Spinal cord (tissue), 10 donors: ENCODE measurements around the gene CDAN1. TPM values are rescaled to one million over a fixed set of nuclear protein-coding genes. Genes with fewer than 3 reads are reported as not detected.
A peak's percentile ranks its signal among the peaks of the same experiment; 100 is the strongest.
"Not testable (repeated sequence)": the region's sequence is repeated elsewhere in the genome, so short reads cannot be mapped to it uniquely, and the experiment has no call there.

Experiments
- DNase-seq, 6 donors: peaks; one replicate each; pipeline versions ENCODE4 v3.0.0 to v3.0.0-alpha.2; 2013 to 2015; ENCODE audit warnings: low spot score in 6 of 6, low read depth in 4 of 6
- H3K27ac ChIP-seq: one replicate; pipeline ENCODE4 v1.5.1; 2013; ENCODE audit warnings: low read depth, low read length, control low read depth
- H3K27me3 ChIP-seq: one replicate; pipeline ENCODE4 v1.6.1; 2013; ENCODE audit warnings: low read length; ENCODE audit not compliant: control insufficient read depth, insufficient read depth
- H3K36me3 ChIP-seq: one replicate; pipeline ENCODE4 v1.6.1; 2013; ENCODE audit warnings: low read length; ENCODE audit not compliant: control insufficient read depth, insufficient read depth
- H3K4me1 ChIP-seq: one replicate; pipeline ENCODE4 v1.6.1; 2013; ENCODE audit warnings: low read length; ENCODE audit not compliant: control insufficient read depth, insufficient read depth
- H3K4me3 ChIP-seq: one replicate; pipeline ENCODE4 v1.5.1; 2013; ENCODE audit warnings: low read depth, low read length, control low read depth
- H3K9me3 ChIP-seq: one replicate; pipeline ENCODE4 v1.6.1; 2013; ENCODE audit warnings: low read length; ENCODE audit not compliant: control insufficient read depth, insufficient read depth
- WGBS: methylation state at CpG from one replicate; pipeline ENCODE4 v1.1.5; 2013; ENCODE audit warnings: missing lambda C conversion rate; ENCODE audit not compliant: insufficient coverage; 5-methylcytosine and 5-hydroxymethylcytosine counted together
- polyA plus RNA-seq, 2 donors: library from polyadenylated mRNA; unstranded; fragments of 120-200 nt; gene quantifications; one replicate each; pipeline ENCODE4 v1.2.1, GENCODE V29; 2013; ENCODE audit not compliant: insufficient read length in 2 of 2
- total RNA-seq, 2 donors: library from RNA; depleted of rRNA in 1 of 2; stranded (reverse); fragments of 120-200 nt in 1 of 2; fragments of >200 nt in 1 of 2; gene quantifications; one replicate each; pipeline versions ENCODE4 v1.2.3 to v1.2.4, GENCODE V29; 2013 to 2014
- donor health status: healthy.

The CDAN1 gene
- total and polyA plus RNA-seq, 4 donors = 9.9 to 23.1 (median 17.5) TPM

DNA sequence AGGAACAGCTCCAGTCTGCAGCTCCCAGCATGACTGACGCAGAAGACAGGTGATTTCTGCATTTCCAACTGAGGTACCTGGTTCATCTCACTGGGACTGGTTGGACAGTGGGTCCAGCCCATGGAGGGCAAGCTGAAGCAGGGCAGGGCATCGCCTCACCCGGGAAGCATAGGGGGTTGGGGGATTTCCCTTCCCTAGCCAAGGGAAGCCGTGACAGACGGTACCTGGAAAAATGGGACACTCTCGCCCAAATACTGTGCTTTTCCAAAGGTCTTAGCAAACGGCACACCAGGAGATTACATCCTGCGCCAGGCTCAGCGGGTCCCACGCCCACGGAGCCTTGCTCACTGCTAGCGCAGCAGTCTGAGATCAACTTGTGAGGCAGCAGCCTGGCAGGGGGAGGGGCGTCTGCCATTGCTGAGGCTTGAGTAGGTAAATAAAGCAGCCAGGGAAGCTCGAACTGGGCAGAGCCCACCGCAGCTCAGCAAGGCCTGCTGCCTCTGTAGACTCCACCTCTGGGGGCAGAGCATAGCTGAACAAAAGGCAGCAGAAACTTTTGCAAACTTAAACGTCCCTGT lies 27.3 kb upstream of the CDAN1 start:
- H3K9me3 ChIP-seq, H3K36me3 ChIP-seq, H3K4me1 ChIP-seq, H3K27me3 ChIP-seq, DNase-seq, H3K4me3 ChIP-seq, H3K27ac ChIP-seq: not testable (repeated sequence)
- 74% methylated on average over 16 of the region's 16 CpGs for WGBS

DNA sequence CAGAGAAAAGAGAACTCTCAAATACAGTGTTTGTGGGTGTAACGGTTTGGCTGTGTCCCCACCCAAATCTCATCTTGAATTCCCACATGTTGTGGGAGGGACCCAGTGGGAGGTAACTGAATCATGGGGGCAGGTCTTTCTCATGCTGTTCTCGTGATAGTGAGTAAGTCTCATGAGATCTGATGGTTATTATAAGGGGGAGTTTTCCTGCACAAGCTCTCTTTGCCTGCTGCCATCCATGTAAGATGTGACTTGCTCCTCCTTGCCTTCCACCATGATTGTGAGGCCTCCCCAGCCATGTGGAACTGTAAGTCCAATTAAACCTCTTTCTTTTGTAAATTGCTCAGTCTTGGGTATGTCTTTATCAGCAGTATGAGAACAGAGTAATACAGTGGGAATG lies 24.9 kb upstream of the CDAN1 start:
- H3K27me3 ChIP-seq, H3K27ac ChIP-seq, H3K9me3 ChIP-seq, DNase-seq, H3K4me1 ChIP-seq, H3K36me3 ChIP-seq, H3K4me3 ChIP-seq: not testable (repeated sequence)
- WGBS = no CpG with 5 or more reads among the region's 2 CpGs

DNA sequence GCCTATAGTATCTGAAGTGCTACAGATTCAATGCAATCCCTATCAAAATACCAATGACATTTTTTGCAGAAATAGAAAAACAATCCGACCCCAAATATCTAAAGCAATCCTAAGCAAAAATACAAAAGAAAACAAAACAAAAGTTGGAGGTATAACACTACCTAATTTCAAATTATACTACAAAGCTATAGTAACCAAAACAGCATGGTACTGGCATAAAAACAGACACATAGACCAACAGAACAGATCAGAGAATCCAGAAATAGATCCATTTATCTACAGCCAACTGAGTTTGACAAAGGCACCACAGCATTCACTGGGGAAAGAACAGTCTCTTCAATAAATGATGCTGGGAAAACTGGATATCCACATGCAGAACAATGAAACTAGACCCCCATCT lies 23.8 kb upstream of the CDAN1 start:
- H3K4me1 ChIP-seq = no peaks in the 10 kb centered on the region

DNA sequence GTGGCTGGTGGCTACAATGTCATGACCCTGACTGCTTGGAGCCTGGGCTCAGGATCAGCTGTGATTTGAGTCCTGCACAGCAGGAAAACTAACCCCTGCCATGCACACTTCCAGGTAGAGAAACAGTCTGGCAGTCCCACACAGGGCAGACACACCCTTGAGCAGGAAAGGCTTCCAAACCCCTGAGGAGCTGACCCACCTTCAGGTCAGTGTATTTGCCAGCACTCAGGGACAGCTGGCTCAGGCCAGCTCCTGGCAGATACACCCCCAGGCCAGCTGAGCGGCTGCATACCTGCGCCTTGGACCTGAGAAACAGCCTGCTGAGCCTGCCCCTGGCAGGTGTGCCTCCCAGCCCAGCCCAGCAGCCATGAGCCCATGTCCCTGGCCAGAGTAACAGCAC lies 22.2 kb upstream of the CDAN1 start:
- WGBS = 93% methylated on average over 2 of the region's 2 CpGs
- DNase-seq = no peak
- Histone ChIP-seq H3K4me1 (no peaks in the 10 kb centered on the region), H3K36me3 (peaks cover 2% of the 10 kb centered on the region), H3K27me3 (no peaks in the 10 kb centered on the region), H3K27ac (no peak overlapping the region), H3K4me3 (no peak overlapping the region), H3K9me3 (peaks cover 9% of the 10 kb centered on the region)

More for the DNA sequence above, 23.8 kb upstream of the CDAN1 start:
- H3K36me3 ChIP-seq = peaks cover 2% of the 10 kb centered on the region
- H3K27ac ChIP-seq = no peak overlapping the region
- no peaks in the 10 kb centered on the region for H3K27me3 ChIP-seq
- no peak overlapping the region for H3K4me3 ChIP-seq
- no CpG with 5 or more reads among the region's 1 CpG for WGBS
- DNase-seq = no peak
- peaks cover 9% of the 10 kb centered on the region for H3K9me3 ChIP-seq

DNA sequence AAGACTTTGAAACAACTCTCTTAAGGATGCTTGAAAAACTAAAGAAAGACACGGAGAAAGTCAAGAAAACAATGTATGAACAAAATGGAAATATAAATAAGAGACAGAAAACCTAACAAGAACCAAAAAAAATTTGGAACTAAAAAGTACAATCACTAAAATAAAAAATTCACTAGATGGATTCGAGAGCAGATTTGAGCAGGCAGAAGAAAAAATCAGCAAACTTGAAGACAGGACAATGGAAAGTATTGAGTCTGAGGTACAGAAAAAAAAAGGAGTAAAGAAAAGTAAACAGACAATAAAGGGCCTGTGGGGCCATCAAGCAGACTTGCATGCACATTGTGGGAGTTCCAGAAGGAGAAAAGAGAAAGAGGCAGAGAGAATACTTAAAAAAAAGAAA lies 13.4 kb upstream of the CDAN1 start:
- Histone ChIP-seq H3K9me3 (no peaks in the 10 kb centered on the region), H3K27me3 (no peaks in the 10 kb centered on the region), H3K36me3 (peaks cover 22% of the 10 kb centered on the region), H3K4me3 (no peak overlapping the region), H3K27ac (no peak overlapping the region), H3K4me1 (no peaks in the 10 kb centered on the region)
- DNase-seq = no peak
- no CpG with 5 or more reads among the region's 2 CpGs for WGBS

DNA sequence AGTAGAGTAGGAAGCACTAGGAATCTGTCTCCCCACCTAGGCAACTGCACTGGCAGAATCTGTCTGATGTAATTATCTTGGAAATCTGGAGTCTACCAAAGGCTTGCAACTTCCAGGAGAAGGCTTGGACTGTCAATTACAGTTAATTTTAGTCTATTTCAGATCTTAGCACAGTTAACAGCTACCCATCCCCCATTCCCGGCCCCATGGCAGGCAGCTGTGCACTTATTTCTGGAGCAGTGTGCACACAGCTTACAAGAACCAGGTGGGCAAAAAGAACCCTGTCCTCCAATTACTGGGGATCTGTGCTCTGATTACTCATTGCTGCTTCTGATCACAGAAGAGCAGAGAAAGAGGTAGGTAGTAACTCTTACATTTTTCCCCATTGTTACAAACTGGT lies 12.3 kb upstream of the CDAN1 start:
- no peaks in the 10 kb centered on the region for H3K9me3 ChIP-seq
- 80% methylated on average over 1 of the region's 1 CpG for WGBS
- H3K36me3 ChIP-seq = peaks cover 22% of the 10 kb centered on the region

DNA sequence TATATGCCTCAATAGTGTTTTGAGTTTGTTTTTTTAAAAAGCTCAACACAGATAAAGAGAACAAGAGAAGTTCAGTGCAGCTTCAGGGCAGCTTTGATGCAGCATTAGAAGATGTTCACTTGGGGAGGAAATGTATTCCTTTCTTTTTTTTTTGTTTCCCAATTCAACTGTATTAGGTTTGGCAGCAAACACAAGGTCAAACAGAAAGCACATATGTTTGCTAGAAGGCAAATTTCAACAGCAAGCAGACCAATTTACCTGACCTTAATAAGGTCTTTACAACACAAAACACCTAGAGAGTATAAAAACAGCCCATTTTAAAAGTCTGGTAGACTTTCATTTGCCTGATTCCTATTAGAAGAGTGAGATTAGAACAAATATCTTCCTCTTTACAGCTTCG lies 7.3 kb upstream of the CDAN1 start:
- H3K36me3 ChIP-seq = peaks cover 8% of the 10 kb centered on the region
- DNase-seq = no peak
- H3K9me3 ChIP-seq = no peaks in the 10 kb centered on the region
- no peaks in the 10 kb centered on the region for H3K27me3 ChIP-seq
- no peaks in the 10 kb centered on the region for H3K4me1 ChIP-seq
- WGBS = no CpG with 5 or more reads among the region's 1 CpG
- no peak overlapping the region for H3K4me3 ChIP-seq
- H3K27ac ChIP-seq = no peak overlapping the region

More for the DNA sequence above, 12.3 kb upstream of the CDAN1 start:
- H3K27ac ChIP-seq = no peak overlapping the region
- H3K4me1 ChIP-seq = no peaks in the 10 kb centered on the region
- DNase-seq = no peak
- H3K27me3 ChIP-seq = no peaks in the 10 kb centered on the region
- H3K4me3 ChIP-seq = no peak overlapping the region

DNA sequence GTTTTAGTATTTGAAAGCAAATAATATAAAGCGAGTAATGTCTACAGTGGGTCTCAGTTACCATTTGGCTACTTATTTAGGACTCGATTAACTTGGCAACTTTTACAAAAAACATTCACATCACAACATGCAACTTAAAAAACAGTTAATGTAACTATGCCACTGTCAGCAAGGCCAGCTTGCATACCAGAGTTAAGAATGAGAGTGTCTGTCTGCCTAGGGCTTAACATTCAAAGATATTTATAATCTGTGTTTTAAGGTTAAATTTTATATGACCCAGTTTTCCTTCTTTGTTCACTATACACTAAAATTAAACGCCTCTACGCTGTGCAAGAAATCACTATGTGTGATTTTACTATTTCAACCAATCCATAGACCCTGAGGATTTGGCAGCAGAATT lies 5.2 kb upstream of the CDAN1 start:
- WGBS = no CpG with 5 or more reads among the region's 4 CpGs
- no peak overlapping the region for H3K27ac ChIP-seq

DNA sequence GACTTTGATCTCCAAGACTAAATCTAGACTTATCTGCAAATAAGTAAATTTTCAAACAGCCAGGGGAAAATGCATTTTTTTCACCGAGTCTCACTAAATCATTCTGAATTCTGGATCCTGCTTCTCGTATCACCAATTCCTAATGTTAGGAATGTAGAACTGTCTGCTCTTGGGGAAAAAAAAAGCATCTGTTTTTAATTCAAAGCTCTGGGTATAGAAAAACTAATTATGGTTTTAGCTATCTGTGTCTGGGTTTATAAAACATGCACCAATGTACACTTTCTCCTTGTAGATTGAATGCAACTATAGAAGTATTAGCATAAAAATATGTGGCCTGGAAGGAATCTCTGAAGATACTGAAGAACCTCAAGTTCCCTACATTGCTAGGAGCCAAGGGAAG lies 4.8 kb upstream of the CDAN1 start:
- Histone ChIP-seq H3K36me3 (peaks cover 4% of the 10 kb centered on the region), H3K4me3 (no peak overlapping the region), H3K27ac (no peak overlapping the region), H3K9me3 (no peaks in the 10 kb centered on the region), H3K4me1 (peaks cover 9% of the 10 kb centered on the region), H3K27me3 (no peaks in the 10 kb centered on the region)
- WGBS = no CpG with 5 or more reads among the region's 2 CpGs
- DNase-seq = no peak

More for the DNA sequence above, 5.2 kb upstream of the CDAN1 start:
- H3K27me3 ChIP-seq = no peaks in the 10 kb centered on the region
- no peak for DNase-seq
- H3K36me3 ChIP-seq = peaks cover 4% of the 10 kb centered on the region
- H3K9me3 ChIP-seq = no peaks in the 10 kb centered on the region
- peaks cover 8% of the 10 kb centered on the region for H3K4me1 ChIP-seq
- no peak overlapping the region for H3K4me3 ChIP-seq

DNA sequence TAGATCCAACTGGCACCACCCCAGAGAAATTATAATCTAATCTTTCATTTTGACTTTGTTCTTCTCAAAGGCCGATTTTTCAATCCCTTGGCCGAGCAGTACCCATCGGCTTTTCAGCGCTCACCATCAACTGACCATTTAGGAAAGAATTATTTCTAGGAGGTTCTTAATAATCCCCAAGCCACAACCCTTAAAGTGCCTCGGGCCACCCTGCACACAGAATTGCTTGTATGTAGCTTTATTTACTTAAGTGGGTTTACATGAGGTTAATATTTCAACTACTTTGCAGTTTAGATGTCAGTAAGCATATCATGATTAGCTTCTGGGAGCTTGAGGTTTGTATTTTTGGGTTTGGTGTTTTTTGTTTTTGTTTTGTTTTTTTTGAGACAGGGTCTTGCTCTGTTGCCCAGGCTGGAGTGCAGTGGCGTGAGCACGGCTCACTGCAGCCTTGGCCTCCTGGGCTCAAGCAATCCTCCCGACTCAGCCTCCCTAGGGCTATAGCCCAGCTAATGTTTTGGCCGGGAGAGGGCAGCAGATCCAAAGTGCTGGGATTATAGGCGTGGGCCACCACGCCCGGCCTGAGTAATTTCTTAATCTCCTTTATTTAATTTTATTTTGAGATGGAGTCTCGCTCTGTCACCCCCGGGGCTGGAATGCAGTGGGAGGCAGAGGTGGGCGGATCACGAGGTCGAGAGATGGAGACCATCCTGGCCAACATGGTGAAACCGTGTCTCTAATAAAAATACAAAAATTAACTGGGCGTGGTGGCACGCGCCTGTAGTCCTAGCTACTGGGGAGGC lies 801 bp upstream of the CDAN1 start:
- Histone ChIP-seq H3K27ac (peak overlapping the region; percentile 92), H3K27me3 (no peaks in the 10 kb centered on the region), H3K4me3 (peak overlapping the region; percentile 73), H3K4me1 (peaks cover 21% of the 10 kb centered on the region), H3K9me3 (no peaks in the 10 kb centered on the region), H3K36me3 (peaks cover 30% of the 10 kb centered on the region)
- no peak for DNase-seq
- 98% methylated on average over 11 of the region's 21 CpGs for WGBS
